HT1080 (cell line): Measurements from ENCODE around the gene EEPD1. TPM values are rescaled to one million over a fixed set of nuclear protein-coding genes. Genes with fewer than 3 reads are reported as not detected.

Source experiments
- DNase-seq: peaks from one replicate; pipeline ENCODE4 v3.0.0-alpha.2; 2015; ENCODE audit warnings: low read depth
- total RNA-seq: library from RNA; depleted of rRNA; stranded (reverse); fragments of >200 nt; shearing (Covaris generic); gene quantifications from 2 replicates; pipeline ENCODE4 v1.2.3, GENCODE V29; 2014

EEPD1 gene
- total RNA-seq, 1 experiment from 2014 or later, result 6.2 TPM

DNA sequence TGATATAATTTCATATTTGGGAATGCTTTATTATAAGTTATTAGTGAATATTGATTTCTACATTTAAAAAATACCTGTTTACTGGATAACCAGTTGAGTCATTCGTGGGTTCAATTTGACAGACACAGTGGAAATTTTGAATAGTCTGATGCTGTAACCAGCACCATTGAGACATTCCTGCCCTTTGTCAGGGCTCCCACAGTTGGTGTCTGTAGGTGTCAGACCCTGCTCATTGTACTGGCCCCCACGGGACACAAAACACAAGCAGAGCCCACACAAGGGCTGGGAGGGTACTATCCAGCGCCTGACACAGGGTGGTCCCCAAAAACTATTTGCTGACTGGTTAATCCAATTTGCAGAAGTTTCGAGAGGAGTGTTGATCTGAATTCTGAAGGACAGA is 35.9 kb downstream of the EEPD1 start:
- no peak for DNase-seq

DNA sequence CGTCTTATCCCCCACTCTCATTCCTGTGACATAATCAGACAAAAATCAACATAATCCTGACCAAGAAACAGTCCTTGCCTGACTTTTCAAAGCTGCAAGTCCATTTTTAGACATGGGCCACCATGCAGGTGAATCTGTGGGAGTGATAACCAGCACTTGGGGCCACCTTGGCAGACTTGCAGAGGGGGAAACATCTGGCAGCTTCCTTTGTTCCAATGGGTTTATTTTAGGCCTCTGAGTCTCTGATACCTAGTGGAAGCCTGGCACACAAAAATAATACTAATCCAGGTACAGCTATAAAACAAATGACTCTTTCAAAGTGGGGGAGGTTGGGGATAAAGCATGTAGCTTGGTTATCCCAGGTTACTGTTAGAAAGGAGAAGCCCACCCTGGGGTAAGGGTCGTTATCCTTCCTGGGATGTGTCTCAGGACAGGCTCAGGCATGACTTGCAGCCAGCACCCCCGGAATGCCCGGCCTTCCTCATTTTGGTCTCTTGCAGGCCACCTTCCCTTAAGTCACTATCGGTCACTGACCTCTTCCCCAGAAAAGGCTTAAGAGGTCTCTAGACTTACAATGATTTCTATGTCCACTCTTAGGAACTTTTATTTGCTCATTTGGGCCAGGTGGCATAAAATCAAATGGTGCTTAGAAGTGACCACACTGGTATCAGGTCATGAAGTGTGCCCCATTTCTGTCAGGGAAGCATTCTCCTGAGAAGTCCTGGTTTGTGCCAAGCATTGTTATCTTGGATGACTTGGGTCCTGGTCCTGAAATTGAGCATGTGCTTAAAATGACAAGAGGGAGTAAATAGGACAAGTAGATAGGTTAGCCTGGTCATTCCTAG is 37.6 kb downstream of the EEPD1 start:
- no peak for DNase-seq

DNA sequence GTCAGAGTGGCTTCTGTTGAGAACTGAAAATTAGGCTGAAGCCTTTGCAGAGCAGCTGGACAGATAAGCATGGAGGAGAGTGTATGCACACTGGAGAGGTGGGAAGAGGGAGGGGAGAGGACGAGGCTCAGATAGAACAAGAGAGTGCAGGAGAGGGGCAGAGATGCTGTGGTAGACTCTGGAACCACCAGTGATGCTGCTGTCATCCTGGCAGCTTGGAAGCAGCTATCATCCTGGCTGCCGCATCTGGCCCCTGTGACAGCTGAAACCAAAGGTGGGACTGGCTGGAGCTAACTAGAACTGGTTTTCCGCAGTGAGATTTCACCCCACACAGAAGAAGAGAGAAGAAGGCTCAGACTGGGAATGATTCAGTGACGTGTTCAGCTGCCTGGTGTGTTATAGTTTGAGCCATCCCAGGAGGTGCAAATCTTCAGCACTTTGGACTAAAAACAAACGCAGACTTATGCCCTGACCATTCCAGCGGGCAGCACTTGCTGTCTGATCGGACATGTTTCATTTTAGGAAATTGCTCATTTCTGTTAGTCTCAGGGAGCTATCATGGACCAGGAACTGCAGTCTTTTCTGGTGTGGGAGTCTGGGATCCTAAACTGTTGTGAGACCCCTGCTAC is 38.4 kb downstream of the EEPD1 start:
- DNase-seq, result no peak

DNA sequence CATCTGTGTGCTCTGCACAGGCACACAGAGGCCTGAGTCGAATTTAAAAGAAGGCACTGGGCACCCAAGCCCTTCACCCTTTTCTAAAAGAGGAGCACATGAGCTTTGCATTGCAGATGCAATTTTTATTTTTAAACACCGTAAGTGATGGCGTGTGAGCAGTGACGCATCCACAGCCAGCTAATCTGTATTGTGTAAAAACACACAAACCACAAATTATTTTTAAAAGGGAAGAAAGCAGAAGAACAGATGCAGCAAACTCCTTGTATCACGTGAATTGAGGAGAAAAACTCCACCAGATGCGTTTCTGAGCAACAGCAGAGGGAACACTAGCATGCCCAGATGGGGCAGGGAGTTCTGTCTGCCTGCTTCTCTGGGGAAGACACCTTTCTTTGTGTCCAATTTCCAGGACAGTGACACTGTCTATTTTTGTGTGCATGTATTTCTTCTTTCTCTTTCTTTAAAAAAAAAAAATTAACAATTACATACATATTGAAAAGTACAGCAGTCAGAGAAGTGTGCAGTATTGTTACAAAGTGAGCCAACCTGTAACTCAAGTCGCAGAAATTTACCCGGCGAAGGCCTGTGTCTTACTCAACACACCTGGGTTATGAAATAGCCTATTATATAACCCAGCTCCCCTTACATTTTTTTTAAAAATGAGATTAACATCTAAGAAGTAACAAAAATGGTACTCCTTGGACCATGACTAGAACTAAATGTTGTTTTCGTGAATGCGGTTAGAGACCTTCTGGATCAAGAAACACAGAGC is 39.2 kb downstream of the EEPD1 start:
- no peak for DNase-seq

DNA sequence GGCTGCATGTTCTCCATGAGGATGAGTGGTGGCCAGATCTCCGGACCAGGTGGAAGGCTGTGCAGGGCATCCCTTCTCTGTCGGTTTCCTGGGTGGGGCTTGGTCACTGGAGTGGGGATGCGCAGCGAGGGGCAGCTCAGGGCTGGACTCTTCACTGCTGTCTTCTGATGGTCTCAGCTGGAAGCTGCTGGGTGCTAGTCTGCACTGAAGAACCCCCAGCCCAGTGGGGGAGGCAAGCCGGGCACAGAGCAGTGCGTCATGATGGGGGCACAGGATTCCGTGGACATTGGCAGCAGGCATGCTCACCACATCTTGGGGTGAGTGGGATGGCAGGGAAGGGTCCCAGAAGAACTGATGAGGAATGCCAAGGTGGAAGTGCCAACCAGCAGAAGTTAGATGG is 39.8 kb downstream of the EEPD1 start:
- DNase-seq, result no peak

DNA sequence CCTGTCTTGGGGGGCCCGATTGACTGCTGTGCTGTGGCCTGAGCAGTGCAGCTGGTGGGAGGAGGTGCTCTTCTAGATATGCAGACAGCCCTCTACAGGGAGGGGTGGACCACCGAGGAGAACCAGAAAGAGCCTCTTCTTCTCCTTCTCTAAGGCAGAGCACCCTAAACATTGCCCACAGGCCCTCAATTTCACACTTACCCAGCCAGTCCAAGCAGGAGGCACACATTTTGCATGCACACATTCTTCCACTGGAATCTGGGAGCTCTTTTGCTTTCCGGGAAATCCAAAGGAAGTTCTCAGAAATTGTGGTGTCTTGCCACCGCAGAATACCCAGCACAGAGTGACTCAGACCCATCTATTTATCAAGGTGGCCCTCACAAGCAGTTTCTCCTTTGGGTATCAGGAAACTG is 45.8 kb downstream of the EEPD1 start:
- DNase-seq, result peak; percentile 57

DNA sequence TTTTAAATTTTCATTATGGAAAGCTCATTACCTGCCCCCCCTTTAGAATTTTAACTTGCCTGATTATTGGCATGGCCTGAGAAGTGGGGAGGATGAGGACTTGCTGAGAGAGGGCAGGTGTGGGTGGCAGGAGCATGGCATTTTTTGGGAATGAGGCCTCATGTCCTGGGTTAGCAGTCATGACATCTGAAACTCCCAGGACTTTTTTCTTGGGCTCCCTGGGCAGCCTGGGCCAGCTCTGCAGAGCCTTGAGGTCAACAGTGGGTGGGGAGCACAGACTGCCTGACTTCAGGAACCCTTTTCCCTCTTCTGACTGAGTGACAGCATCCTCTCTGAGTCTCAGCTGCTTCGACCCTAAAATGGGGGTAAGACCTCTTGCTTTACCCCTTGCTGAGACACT is 46.3 kb downstream of the EEPD1 start:
- no peak for DNase-seq

DNA sequence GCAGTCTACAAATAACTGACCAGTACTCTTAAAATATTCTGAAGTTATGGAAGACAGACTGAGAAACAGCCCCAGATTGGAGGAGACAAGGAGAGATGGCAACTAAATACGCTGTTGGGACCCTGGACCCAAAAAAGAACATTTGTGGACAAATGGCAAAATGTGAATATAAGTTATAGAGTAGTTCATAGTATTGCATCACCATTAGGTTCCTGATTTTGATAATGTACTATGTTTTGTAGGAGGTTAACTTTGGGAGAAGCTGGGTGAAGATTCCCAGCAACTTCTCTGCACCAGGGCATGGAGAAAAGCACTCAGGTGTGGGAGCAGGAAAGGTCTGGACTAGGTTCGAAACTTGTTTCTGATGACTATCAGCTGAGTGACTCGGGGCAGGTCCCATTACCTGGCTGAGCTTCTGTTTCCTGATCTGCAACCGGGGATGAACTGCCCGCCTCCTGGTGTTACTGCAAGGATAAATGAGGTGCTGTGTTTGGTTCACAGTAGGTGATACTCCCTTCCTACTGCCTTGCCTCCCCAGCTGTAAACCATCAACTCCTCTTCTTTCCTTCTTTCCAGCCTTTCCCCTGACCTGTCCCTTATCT is 48.2 kb downstream of the EEPD1 start:
- no peak for DNase-seq

DNA sequence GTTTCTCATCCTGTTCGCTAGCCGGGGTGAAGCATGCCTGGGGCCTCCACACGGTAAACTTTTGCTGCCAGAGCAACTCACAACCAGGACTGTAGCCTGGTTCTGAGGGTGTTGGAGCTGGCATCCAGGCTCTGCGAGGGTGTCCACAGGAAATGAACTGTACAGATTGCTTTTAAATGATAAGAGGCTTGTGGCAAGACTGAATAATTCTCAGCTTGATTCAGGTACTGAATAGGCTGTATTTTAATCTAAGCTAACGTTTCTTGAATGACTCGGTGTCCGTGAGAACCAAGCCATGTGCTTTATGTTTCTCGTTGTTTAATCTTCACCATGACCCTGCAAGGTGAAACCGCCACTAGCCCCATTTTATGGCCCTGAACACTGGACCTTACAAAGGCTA is 49.3 kb downstream of the EEPD1 start:
- DNase-seq, result no peak

DNA sequence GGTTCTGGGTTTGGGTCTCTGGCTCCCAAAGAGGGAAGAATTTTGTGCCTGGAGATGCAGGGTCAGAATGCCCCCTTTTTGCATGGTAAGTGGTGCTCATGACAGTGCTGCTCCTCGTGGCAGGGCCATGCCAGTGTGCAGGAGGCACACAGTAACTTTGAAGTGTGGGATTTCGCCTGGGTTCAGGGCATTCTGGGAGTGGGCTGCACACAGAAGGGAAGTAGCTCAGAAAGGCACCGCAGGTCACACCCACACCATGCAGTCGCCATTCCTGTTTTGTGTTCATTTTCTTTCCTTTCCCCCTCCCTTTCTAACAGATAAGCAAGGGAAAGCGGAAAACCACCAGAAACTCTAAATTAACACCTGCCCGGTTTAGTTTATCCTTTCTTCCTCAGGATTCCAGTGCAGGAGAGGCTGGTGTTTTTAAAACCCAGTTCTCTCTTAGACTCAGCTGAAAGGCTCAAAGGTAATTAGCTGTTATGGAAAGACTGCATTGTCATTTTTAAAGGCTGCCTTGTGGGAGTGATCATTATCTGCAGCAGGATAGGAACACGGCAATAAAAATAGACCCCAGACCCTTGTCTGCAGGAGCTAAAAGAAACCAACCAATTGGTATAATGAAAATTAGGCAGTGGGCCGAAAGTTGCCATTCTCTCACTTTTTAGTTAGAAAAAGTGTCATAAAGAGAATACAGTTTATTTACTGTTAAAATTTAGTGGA is 50.2 kb downstream of the EEPD1 start:
- DNase-seq, result no peak

DNA sequence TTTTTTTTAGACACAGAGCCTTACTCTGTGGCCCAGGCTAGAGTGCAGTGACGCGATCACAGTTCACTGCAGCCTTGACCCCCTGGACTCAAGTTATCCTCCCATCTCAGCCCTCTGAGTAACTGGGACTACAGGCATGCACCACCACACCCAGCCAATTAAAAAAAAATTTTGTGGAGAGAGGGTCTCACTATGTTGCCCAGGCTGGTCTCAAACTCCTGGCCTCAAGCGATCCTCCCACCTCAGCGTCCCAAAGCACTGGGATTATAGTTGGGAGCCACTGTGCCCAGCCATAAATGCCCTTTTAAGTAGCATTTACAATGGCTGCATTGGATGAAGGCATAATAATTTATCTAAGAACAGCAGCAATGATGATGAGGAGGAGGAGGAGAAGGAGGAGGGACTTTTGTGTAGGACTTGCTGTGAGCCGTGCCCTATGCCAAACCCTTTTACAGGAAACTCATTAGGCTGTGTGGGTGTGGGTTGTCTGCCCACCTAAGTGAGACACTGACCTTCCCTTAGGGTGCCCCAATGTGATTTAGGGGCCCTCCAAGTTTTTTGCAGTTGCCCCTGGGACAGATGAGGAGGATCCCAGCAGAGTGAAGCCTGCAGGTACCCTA is 51.1 kb downstream of the EEPD1 start:
- no peak for DNase-seq

DNA sequence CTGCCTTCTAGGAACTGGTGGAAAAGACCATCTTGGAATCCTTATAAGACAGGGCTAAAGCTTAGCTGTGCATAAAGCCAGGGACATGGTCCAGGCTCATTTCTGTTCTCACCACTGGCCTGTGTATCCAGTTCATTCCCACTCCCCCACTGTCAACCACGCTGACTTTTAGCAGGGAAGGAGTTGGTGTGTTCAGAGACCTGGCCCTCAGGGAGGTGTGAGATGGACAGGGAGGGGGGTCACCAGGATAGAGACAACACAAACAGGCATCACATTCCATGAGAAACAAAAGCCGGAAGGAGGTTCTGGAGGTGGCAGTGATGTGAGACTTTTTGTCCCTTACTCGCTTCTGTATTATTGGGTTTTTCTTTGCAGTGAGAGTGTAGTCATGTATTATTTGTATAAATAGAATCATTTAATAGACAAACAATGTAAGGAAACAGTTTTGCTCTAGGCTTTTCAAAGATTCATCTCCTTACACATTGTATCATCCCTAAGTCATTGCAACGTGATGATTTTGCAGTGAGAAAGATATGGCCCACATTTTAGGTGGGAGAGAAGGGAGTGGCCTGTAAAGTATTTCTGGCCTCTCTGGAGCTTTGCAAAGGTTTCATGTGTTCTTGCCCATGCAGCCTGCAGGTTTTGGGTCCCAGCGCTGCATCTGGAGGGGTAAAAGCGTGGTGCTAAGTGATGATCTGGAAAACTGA is 52.0 kb downstream of the EEPD1 start:
- no peak for DNase-seq

DNA sequence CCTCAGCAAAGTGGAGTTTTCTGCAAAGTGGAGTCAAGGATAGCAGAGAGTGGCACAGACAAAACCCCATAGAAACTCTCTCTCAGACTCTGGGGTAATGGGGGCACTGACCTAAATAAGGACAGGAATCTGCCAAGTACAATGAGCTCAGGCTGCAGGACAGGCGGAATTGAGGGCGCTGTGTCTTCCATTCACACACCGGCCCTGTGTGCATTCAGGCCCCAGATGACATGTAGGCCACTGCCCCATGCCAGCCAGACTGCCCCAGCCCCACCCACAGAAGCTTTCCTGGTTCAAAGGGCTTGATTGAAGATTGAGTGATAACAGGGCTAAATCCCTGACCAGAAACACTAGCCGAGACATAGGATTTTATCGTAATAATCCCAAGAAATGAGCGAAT is 52.7 kb downstream of the EEPD1 start:
- DNase-seq, result no peak

DNA sequence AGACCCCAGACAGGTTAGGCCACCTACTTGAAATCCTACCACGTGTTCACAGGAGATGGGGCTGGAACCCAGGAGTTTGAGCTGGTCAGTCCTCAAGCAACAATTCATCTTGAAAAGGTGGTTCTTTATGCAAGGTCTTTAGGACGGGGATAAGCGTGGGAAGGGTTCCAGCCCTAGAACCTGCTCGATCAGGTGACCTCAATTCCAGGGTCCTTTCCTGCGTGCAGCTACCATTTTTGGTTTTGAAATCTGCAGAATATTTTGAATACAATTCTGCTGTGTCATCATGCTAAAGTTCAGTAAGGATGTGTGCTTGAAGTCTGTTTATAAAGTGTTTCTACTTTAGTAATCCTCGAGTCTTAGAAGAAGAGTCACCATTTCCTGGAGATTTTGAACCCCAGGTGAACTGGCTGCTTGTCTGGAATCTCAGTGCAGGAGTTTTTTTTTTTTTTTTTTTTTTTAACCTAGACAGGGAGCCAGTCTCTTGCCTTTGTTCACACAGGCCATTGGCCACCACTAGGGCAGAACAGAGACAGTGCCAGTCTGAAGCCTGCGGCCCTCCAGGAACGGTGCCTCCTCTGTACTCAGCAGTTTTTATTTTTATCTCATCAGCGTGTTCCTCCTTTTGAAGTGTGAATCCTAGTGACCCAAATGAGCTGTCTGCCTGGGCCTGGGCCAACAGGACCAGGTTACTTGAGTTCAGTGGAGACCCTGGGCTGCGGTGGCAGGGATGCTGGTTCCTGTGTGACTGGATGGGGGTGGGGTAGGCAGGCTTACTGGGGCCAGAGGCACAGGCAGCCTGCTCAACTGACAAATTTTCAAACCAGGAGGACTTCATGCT is 54.6 kb downstream of the EEPD1 start:
- DNase-seq, result peak; percentile 80

DNA sequence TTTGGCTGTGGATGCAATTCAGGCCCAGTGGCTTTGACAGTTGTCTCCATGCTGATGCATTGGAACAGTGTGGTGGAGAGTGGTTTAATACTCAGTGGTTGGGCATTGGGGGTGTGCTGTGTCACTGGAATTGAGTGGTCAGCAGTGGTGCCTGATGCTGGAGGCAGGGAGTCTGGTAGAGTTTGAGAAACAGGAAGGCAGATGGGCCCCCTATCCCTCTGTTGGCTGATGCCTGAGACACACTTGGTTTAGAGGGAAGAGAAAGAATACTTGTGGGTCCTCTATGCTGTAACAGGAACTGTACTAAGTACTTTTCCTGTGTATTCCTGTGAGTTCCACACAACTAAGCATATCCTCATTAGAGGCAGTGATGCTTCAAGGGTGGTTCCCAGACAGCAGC is 55.4 kb downstream of the EEPD1 start:
- no peak for DNase-seq

DNA sequence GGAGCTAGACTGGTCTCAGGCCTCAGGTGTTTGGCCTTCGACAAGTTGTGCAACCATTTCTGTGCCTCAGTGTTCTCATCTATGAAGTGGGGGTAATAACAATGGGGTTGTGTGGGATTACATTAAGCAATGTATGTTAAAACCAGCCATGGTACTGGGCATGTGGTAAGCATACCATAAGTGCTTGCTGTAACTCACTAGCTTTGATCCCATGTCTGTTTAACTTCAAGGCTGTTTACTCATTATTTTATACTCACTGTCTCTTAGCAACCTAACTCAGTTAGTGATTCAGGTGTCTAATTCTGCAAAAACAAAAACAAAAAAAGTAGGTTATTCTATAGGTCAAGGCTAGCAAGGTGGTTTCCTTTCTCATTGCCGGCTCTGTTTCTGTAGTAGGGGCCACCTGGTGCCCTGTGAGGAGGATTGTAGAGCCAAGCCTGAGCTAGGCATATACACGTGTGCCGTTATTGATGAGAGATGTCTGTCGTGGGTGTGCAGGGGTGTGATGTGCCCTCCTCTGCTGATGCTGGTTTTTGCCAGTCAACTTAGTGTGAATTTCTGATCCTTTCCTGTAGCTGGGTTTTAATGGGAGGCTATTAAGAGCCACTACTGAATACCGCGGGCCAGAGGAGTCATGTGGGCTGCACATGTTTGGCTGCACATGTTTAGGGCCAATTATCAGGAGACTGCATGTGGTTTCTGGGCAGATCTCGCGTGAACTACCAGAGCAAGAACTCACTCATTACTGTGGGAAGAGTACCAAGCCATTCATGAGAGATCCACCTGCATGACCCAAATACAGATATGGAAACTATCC is 56.2 kb downstream of the EEPD1 start:
- DNase-seq, result no peak

DNA sequence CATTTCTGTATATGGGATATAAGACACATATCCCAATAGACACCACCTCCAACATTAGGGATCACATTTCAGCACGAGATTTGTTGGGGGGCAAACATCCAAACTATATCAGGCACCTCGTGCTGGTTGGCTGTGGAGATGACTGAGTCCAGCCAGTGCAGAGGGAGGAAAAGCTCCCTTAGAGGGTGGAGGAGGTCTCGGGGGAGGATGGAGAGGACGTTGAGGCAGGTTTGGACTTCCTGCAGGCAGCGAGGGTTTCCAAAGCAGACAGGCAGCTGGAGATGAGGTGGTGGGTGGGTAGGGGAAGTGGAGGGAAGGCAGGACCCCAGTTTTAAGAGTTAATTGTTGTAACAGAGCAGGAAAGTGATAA is 56.7 kb downstream of the EEPD1 start:
- no peak for DNase-seq

DNA sequence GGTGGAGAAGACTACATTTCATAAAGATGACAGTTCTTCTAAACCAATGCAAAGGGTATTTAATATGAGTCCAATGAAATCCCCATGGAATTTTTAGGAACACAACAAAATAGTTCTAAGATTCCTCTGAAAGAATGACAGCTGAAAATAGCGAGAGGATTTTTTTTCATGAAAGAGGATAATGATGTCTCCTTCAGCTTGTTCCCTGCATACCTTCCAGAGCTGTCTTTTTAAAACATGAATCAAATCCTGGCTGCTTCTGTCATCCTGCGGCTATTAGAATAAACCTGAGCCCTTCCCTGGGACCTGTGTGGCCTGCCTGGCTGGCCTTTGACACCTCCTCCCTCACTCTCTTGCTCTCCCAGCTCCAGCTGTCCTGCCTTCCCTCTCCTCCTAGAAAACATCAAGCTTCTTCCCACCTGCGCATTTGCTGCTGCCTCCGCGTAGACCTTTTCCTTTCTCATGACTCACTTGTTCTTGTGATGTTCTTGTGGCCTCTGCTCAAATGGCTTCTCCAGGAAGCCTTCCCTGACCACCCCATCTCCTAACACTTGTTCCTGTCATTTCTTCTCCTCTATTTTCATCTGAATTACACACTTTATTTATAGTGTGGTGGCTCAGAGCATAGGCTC is 57.4 kb downstream of the EEPD1 start:
- DNase-seq, result peak; percentile 25
